Heart left ventricle (tissue), 16 donors: ENCODE data around the gene LPCAT4. TPM values are rescaled to one million over a fixed set of nuclear protein-coding genes. Genes with fewer than 3 reads are reported as not detected.
"Not testable (repeated sequence)": the region's sequence is repeated elsewhere in the genome, so short reads cannot be mapped to it uniquely, and the experiment has no call there.

Experiments used
- ATAC-seq, 4 donors: fragments of 200-7000 bp; cut with Tn5 transposase; one replicate each; pipeline ENCODE4 v1.9.1; 2020 to 2022; ENCODE audit warnings: moderate library complexity in 4 of 4, mild to moderate bottlenecking in 3 of 4, moderate number of reproducible peaks in 1 of 4
- DNase-seq, 5 donors: peaks; one replicate each; pipeline ENCODE4 v3.0.0-alpha.2; 2020
- H3K27ac ChIP-seq, 12 donors: fragments of 200-600 bp; sonication (generic) in 4 of 12; one replicate each; pipeline versions ENCODE4 v1.5.0 to v1.8.0; 2016 to 2022; ENCODE audit warnings: mild to moderate bottlenecking in 2 of 12
- H3K27me3 ChIP-seq, 9 donors: fragments of 200-600 bp; sonication (generic) in 2 of 9; one replicate each; pipeline versions ENCODE4 v1.5.1 to v1.8.0; 2016 to 2022; ENCODE audit warnings: mild to moderate bottlenecking in 3 of 9
- H3K36me3 ChIP-seq, 9 donors: fragments of 200-600 bp; sonication (generic) in 2 of 9; one replicate each; pipeline versions ENCODE4 v1.5.0 to v1.8.0; 2018 to 2022; ENCODE audit warnings: mild to moderate bottlenecking in 2 of 9
- H3K4me1 ChIP-seq, 12 donors: fragments of 200-600 bp; sonication (generic) in 4 of 12; one replicate each; pipeline versions ENCODE4 v1.5.0 to v1.8.0; 2016 to 2022; ENCODE audit warnings: mild to moderate bottlenecking in 3 of 12
- H3K4me3 ChIP-seq, 12 donors: fragments of 200-600 bp; sonication (generic) in 4 of 12; one replicate each; pipeline versions ENCODE4 v1.5.0 to v1.8.0; 2017 to 2022; ENCODE audit warnings: mild to moderate bottlenecking in 9 of 12, moderate library complexity in 4 of 12
- H3K9me3 ChIP-seq, 12 donors: fragments of 200-600 bp; sonication (generic) in 4 of 12; one replicate each; pipeline versions ENCODE4 v1.5.0 to v1.8.0; 2016 to 2022; ENCODE audit warnings: mild to moderate bottlenecking in 1 of 12
- POLR2A ChIP-seq, 2 donors: fragments of 450-650 bp; IDR thresholded peaks; one replicate each; pipeline ENCODE4 v1.6.1; 2017; ENCODE audit warnings: antibody characterized with exemption in 2 of 2, mild to moderate bottlenecking in 2 of 2, moderate library complexity in 2 of 2
- WGBS, 4 donors: extraction: QIAGEN DNeasy Blood & Tissue Kit in 2 of 4; methylation state at CpG; one replicate each; pipeline versions ENCODE4 v1.1.5 to v1.1.7; 2013 to 2018; 5-methylcytosine and 5-hydroxymethylcytosine counted together
- intact Hi-C, 10 donors: fragments of 100-400 bp; cut with DNase I; formaldehyde crosslinking; loops; one replicate each; pipeline versions ENCODE4 v1.11.1 to v1.14.2; 2022
- polyA plus RNA-seq, 2 donors: library from polyadenylated mRNA; stranded (reverse); fragments of 200-250 nt; gene quantifications; one replicate each; pipeline ENCODE4 v1.2.3, GENCODE V29; 2013
- total RNA-seq, 9 donors: library from RNA; depleted of rRNA in 2 of 9; stranded (reverse); fragments of >200 nt in 2 of 9; fragmentation: NEBNext Ultra II Directional in 3 of 9; extraction: Animal tissue kit (Norgen Biotek cat#: 25700) in 3 of 9; gene quantifications; one replicate each; pipeline versions ENCODE4 v1.1.0 to v1.2.4, GENCODE V29; 2016 to 2023
- TF ChIP-seq, protein P1 (sequence below), 12 donors: fragments of 200-600 bp; sonication (generic) in 4 of 12; IDR thresholded peaks; one replicate each; pipeline versions ENCODE4 v1.5.0 to v1.8.0; 2018 to 2022; ENCODE audit warnings: antibody characterized with exemption in 12 of 12, mild to moderate bottlenecking in 5 of 12
- donor health status: ischemic (EF 13 %, LVEDD 7.1; RV severe dilation, severe dysfunction).
- donor health status: healthy with polysubstance abuse.
- donor health status: DM: no; HTN: yes; CAD: no.
- donor health status: DM: no; HTN: no; CAD: no.
- donor health status: ischemic (EF 25% LVEDD 6.9; RV normal size, moderate dysfunction).
- donor health status: ischemic (EF 25% LVEDD 5.7; RV mildly dilated, moderate dysfunction).
- donor health status: healthy.
- donor health status: DM: yes; HTN: yes; CAD: no.
- donor health status: ischemic (EF 35%, LVEDD 5.7; RV mildly dilated, moderate dysfunction).
- donor health status: nonischemic (EF 11% LVEDD 7.7; RV severe dilation, severe dysfunction).
- donor health status: DM: yes; HTN: yes; CAD: no.
- donor health status: PGD.
- donor health status: ischemic (EF 29% LVEDD 5.4; RV normal size, mild dysfunction).
- donor health status: nonischemic (EF 23%, LVEDD 6.1; RV moderate dilation, normal function).

The LPCAT4 gene
- total and polyA plus RNA-seq, 11 donors = 9.8 to 80.0 (median 44.8) TPM

- intact Hi-C loops = loop anchor here in 6 of 10 donors (1.0 to 5.0 kb wide), 5 partner anchors 23 to 116 kb away; partner anchors contain the start of genes LPCAT4 (in 3 of the 6) and EMC4 (in 1 of the 6)
- WGBS, 4 donors = 1 to 3% (median 2%) methylated on average over 38 of the region's 38 CpGs
- TF ChIP-seq, protein P1, sequence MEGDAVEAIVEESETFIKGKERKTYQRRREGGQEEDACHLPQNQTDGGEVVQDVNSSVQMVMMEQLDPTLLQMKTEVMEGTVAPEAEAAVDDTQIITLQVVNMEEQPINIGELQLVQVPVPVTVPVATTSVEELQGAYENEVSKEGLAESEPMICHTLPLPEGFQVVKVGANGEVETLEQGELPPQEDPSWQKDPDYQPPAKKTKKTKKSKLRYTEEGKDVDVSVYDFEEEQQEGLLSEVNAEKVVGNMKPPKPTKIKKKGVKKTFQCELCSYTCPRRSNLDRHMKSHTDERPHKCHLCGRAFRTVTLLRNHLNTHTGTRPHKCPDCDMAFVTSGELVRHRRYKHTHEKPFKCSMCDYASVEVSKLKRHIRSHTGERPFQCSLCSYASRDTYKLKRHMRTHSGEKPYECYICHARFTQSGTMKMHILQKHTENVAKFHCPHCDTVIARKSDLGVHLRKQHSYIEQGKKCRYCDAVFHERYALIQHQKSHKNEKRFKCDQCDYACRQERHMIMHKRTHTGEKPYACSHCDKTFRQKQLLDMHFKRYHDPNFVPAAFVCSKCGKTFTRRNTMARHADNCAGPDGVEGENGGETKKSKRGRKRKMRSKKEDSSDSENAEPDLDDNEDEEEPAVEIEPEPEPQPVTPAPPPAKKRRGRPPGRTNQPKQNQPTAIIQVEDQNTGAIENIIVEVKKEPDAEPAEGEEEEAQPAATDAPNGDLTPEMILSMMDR (IDR thresholded peaks at IDR 0.05) = peak; percentile 87 to 99 (median 96)
- TF ChIP-seq POLR2A (IDR thresholded peaks at IDR 0.05) = peak in 1 of 2 donors; percentile 60
- peak; percentile 91 to 97 (median 95) for ATAC-seq
- Histone ChIP-seq H3K27ac (peak within 1 kb of the TSS; percentile 60 to 96 (median 90)), H3K27me3 (no peaks in the 10 kb centered on the region), H3K36me3 (peaks cover 0 to 30% (median 18%) of the 10 kb centered on the region in 9 donors), H3K4me1 (peaks cover 0 to 37% (median 15%) of the 10 kb centered on the region in 12 donors), H3K9me3 (no peaks in the 10 kb centered on the region), H3K4me3 (peak within 1 kb of the TSS; percentile 56 to 94 (median 84))
- peak; percentile 91 to 95 (median 92) for DNase-seq
Observed at GRCh38 chr15:34342737-34343575, 24.0 kb downstream of the LPCAT4 start, which contains the start of the genes NOP10 and NUTM1. TSS of gene NOP10 (minus strand) at chr15:34343136. CDS start at chr15:34343073, 63 bp downstream. TSS of gene NUTM1 (plus strand) at chr15:34343315. CDS start at chr15:34343697, 382 bp downstream.

DNA sequence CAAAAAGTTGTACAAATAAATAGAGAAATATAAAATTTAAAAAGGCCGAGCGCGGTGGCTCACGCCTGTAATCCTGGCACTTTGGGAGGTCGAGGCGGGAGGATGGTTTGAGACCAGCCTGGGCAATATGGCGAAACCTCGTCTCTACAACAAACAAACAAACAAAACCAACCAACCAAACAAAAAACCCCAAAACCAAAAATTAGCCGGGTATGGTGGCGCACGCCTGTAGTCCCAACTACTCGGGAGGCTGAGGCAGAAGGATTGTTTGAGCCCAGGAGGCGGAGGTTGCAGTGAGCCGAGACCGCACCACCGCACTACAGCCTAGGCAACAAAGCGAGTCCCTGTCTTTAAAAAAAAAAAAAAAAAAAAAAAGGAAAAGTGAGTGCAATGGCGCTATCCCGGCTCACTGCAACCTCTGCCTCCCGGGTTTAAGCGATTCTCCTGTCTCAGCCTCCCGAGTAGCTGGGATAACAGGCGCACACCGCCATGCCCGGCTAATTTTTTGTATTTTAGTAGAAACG lies 24.7 kb downstream of the LPCAT4 start:
- Histone ChIP-seq H3K4me1 (peaks cover 0 to 37% (median 15%) of the 10 kb centered on the region in 12 donors), H3K36me3 (peaks cover 0 to 30% (median 18%) of the 10 kb centered on the region in 9 donors), H3K27ac (peak overlapping the region; percentile 60 to 96 (median 90)), H3K4me3 (peak overlapping the region; percentile 56 to 94 (median 84))
- intact Hi-C loops = loop anchor here in 6 of 10 donors (5.0 kb wide), 3 partner anchors 85 to 115 kb away; partner anchors contain the start of gene EMC4 (in 1 of the 6)
- not testable (repeated sequence) for H3K27me3 ChIP-seq, H3K9me3 ChIP-seq, DNase-seq
- peak in 1 of 4 donors; percentile 4 for ATAC-seq
- WGBS, 4 donors = 40 to 43% (median 41%) methylated on average over 26 of the region's 26 CpGs

- ATAC-seq (no peak), DNase-seq (no peak)
- TF ChIP-seq, protein P1 (IDR thresholded peaks at IDR 0.05) = no peak
- no peak for TF ChIP-seq POLR2A (IDR thresholded peaks at IDR 0.05)
- 90 to 94% (median 92%) methylated on average over 15 of the region's 15 CpGs for WGBS, 4 donors
- Histone ChIP-seq H3K4me3 (peak overlapping the region in 11 of 12 donors; percentile 56 to 94 (median 82)), H3K36me3 (peaks cover 0 to 30% (median 18%) of the 10 kb centered on the region in 9 donors), H3K9me3 (no peaks in the 10 kb centered on the region), H3K4me1 (peaks cover 0 to 43% (median 21%) of the 10 kb centered on the region in 12 donors), H3K27me3 (no peaks in the 10 kb centered on the region), H3K27ac (peak overlapping the region in 2 of 12 donors; percentile 91 to 96)
- intact Hi-C loops = loop anchor here in 6 of 10 donors (5.0 kb wide), 3 partner anchors 84 to 114 kb away; partner anchors contain the start of gene EMC4 (in 1 of the 6)
Observed at GRCh38 chr15:34341381-34342212, 25.4 kb downstream of the LPCAT4 start.

- H3K4me1 ChIP-seq = peaks cover 0 to 58% (median 34%) of the 10 kb centered on the region in 12 donors
- no peak overlapping the region for H3K27ac ChIP-seq
- ATAC-seq (no peak), DNase-seq (no peak)
- TF ChIP-seq, protein P1 (IDR thresholded peaks at IDR 0.05) = no peak
- no peak for TF ChIP-seq POLR2A (IDR thresholded peaks at IDR 0.05)
- no peaks in the 10 kb centered on the region for H3K27me3 ChIP-seq
- H3K9me3 ChIP-seq = no peaks in the 10 kb centered on the region
- no peak overlapping the region for H3K4me3 ChIP-seq
- intact Hi-C loops = loop anchor here in 9 of 10 donors (5.0 to 10.0 kb wide), 6 partner anchors 75 to 275 kb away; partner anchors contain the start of genes EMC4 (in 2 of the 9), EMC7 (in 1 of the 9) and PGBD4 (in 1 of the 9)
- H3K36me3 ChIP-seq = peaks cover 0 to 30% (median 18%) of the 10 kb centered on the region in 9 donors
- 93 to 97% (median 95%) methylated on average over 3 of the region's 3 CpGs for WGBS, 4 donors
Observed at GRCh38 chr15:34339946-34340345, 27.1 kb downstream of the LPCAT4 start.
